Activated CD4-positive, alpha-beta T cell treated with anti-CD3 and anti-CD28 coated beads for 48 hours (primary cell): ENCODE data around the gene RBCK1.
"Not testable (repeated sequence)": the region's sequence is repeated elsewhere in the genome, so short reads cannot be mapped to it uniquely, and the experiment has no call there.

Source experiments
- DNase-seq: peaks from one replicate; pipeline ENCODE4 v3.0.0-alpha.2; 2020

Gene RBCK1

GRCh38 chr20:376750-377149 lies 31.3 kb upstream of the RBCK1 start:
- DNase-seq, result no peak

DNA sequence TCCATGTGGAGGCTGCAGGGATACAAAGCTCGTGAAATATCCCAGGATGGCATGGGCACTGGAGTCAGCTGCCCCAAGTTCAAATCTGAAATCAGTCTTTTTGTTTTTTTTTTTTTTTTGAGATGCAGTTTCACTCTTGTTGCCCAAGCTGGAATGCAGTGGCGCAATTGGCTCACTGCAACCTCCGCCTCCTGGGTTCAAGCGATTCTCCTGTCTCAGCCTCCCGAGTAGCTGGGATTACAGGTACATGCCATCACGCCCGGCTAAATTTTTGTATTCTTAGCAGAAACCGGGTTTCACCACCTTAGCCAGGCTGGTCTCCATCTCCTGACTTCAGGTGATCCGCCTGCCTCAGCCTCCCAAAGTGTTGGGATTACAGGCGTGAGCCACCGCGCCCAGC lies 30.5 kb upstream of the RBCK1 start:
- DNase-seq, result not testable (repeated sequence)

DNA sequence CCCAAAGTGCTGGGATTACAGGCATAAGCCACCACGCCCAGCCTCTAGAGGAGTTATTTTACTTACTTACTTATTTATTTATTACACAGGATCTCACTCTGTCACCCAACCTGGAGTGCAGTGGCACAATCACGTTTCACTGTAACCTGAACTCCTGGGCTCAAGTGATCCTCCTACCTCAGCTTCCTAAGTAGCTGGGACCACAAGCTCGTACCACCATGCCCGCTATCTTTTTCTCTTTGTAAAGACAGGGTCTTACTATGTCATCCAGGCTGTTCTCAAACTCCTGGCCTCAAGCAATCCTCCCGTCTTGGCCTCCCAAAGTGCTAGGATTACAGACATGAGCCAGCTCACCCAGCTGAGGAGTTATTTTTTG lies 29.1 kb upstream of the RBCK1 start:
- no peak for DNase-seq

- DNase-seq, result peak; percentile 83
Measured at GRCh38 chr20:380763-381580, 27.1 kb upstream of the RBCK1 start.

- DNase-seq, result peak; percentile 84
Measured at GRCh38 chr20:381581-382290, 26.4 kb upstream of the RBCK1 start.

- DNase-seq, result no peak
Measured at GRCh38 chr20:382291-383115, 25.6 kb upstream of the RBCK1 start.

- DNase-seq, result no peak
Measured at GRCh38 chr20:383889-384288, 24.2 kb upstream of the RBCK1 start.

DNA sequence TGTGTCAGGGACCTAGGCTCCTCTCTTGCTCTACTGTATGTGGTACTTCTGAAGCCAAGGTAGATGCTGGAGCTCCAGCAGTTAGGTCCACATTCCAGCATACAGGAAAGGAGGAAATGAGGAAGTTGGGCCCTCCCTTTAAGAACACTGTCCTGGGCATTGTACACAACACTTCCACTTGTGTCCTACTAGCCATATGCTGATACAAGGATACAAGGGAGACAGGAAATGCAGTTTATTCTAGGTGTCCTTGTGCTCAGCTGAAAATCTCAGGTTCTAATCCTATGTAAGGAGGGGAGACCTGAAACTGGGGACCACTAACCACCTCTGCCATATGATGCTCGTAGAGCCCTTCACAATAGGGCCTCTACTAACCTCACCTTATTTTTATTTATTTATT lies 23.4 kb upstream of the RBCK1 start:
- no peak for DNase-seq

- no peak for DNase-seq
Measured at GRCh38 chr20:385448-385847, 22.7 kb upstream of the RBCK1 start.

GRCh38 chr20:386634-387033 lies 21.5 kb upstream of the RBCK1 start:
- not testable (repeated sequence) for DNase-seq

DNA sequence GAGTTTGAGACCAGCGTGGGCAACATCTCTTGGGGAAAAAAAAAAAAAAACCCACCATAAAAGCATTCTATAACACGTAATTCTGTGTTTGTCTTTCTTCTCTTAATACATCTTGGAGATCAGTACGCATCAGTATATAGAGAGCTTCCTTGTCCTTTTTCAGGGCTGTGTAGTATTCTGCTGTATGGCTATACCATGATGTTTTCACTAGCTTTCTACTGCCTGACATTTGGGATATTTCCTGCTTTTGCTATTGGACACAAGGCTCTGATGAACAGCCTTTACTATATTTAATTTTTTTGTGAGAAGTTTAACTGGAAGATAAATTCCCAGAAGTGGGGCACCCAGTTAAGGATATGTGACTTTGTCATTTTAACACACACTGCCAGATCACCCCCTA lies 20.6 kb upstream of the RBCK1 start:
- DNase-seq, result no peak

GRCh38 chr20:388034-388994 lies 19.8 kb upstream of the RBCK1 start:
- DNase-seq, result no peak

DNA sequence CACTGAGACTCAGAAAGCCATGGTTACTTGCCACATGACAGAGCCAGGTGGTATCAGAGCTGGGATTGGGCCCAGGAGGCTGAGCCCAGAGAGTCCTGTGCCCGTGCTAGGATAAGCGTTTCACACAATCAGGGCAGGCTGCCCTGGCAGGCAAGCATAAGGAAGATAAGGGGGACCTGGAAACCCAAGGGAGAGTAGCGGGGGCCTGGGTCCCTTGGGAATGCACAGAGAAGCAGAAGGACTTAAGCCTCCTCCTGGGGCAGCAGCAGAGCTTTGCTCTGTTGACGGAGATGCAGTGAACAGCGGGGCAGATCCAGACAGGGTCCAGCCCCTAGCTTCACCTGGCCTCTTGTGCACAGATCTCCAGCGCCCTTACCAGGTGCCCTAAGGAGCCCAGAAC lies 18.9 kb upstream of the RBCK1 start:
- DNase-seq, result no peak

DNA sequence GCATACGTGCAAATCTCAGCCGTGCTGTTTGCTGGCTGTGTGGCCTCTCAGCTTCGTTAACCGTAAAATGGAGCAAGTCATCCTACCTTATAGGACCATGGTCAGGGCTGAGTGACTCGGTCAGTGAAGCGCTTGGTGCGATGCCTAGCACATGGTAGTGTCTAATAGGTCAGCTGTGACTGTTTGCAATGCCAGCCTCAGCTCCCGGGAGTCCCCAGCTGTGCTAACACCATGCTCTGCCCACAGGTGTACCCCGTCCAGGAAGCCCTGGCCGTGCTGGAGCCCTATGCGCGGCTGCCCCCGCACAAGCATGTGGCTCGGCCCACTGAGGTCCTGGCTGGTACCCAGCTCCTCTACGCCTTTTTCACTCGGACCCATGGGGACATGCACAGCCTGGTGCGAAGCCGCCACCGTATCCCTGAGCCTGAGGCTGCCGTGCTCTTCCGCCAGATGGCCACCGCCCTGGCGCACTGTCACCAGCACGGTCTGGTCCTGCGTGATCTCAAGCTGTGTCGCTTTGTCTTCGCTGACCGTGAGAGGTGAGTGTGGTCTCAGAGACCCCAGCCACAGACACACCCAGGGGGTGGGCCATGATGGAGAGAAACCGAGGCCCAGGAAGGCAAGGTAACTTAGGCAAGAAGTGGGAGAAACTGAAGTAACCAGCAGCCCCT lies 16.9 kb upstream of the RBCK1 start:
- no peak for DNase-seq

DNA sequence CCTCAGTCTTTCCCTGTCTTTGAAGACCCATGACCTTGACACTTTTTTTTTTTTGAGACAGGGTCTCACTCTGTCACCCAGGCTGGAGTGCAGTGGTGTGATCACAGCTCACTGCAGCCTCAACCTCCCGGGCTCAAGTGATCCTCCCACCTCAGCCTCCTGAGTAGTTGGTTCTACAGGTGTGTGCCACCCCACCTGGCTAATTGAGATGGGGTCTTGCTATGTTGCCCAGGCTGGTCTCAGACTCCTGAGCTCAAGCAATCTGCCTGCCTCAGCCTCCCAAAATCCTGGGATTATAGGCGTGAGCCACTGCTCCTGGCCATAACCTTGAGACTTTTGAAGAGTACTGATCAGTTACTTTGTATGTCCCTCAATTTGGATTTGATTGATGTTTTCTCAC lies 14.8 kb upstream of the RBCK1 start:
- DNase-seq, result not testable (repeated sequence)

DNA sequence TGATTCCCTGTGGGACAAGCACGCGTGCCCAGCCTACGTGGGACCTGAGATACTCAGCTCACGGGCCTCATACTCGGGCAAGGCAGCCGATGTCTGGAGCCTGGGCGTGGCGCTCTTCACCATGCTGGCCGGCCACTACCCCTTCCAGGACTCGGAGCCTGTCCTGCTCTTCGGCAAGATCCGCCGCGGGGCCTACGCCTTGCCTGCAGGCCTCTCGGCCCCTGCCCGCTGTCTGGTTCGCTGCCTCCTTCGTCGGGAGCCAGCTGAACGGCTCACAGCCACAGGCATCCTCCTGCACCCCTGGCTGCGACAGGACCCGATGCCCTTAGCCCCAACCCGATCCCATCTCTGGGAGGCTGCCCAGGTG lies 11.9 kb upstream of the RBCK1 start:
- no peak for DNase-seq

DNA sequence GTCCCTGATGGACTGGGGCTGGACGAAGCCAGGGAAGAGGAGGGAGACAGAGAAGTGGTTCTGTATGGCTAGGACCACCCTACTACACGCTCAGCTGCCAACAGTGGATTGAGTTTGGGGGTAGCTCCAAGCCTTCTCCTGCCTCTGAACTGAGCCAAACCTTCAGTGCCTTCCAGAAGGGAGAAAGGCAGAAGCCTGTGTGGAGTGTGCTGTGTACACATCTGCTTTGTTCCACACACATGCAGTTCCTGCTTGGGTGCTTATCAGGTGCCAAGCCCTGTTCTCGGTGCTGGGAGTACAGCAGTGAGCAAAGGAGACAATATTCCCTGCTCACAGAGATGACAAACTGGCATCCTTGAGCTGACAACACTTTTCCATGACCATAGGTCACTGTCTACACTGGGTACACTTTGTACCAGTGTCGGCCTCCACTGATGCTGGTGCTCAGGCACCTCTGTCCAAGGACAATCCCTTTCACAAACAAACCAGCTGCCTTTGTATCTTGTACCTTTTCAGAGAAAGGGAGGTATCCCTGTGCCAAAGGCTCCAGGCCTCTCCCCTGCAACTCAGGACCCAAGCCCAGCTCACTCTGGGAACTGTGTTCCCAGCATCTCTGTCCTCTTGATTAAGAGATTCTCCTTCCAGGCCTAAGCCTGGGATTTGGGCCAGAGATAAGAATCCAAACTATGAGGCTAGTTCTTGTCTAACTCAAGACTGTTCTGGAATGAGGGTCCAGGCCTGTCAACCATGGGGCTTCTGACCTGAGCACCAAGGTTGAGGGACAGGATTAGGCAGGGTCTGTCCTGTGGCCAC lies 11.3 kb upstream of the RBCK1 start:
- DNase-seq, result no peak

DNA sequence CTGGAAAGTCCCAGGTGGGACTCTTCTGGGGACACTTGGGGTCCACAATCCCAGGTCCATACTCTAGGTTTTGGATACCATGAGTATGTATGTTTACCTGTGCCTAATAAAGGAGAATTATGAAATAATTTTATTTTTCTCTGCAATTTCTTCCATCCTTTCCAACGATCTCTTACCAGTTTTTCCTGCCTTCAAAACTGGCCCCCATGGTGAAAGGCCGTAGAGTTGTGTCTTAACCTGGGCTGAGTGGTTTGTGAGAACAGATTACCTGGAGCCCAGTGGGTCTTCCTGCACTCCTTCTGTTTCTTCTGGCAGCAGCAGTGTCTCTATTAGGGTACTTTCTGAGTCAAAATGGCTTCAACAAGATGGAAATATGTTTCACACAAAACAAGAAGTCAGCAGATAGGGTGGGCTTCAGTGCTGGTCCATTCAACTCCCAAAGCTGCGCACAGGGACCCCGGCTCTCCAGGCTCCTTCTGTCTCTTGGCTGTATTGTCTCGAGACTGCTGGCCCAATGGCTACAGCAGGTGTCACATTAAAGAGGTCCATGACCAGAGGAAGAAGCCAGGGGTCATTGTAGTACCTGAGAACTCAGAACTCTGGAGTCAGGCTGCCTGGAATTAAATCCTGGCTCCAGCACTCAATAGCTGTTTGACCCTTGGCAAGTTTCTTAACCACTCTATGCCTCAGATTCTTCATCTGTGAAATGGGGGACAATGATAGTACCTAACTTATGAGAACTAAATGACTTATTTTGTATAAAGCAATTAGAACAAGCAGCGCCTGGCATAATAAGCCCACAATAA lies 10.5 kb upstream of the RBCK1 start:
- DNase-seq, result no peak

- DNase-seq, result no peak
Measured at GRCh38 chr20:399182-399707, 8.9 kb upstream of the RBCK1 start.

GRCh38 chr20:400128-400453 lies 8.0 kb upstream of the RBCK1 start:
- DNase-seq, result no peak
